IMR-90 (cell line): ENCODE data around the gene THPO. TPM values are rescaled to one million over a fixed set of nuclear protein-coding genes. Genes with fewer than 3 reads are reported as not detected.
A peak's percentile ranks its signal among the peaks of the same experiment; 100 is the strongest.

Experiments used
- MAZ ChIP-seq: IDR thresholded peaks from 2 replicates; pipeline ENCODE4 v1.6.1; 2012; ENCODE audit warnings: low read depth, mild to moderate bottlenecking, low read length, improper control_type of control experiment, moderate library complexity, borderline replicate concordance
- MXI1 ChIP-seq: IDR thresholded peaks from 2 replicates; pipeline ENCODE4 v1.6.1; 2012; ENCODE audit warnings: low read depth, mild to moderate bottlenecking, low read length, moderate library complexity, borderline replicate concordance
- polyA plus RNA-seq, 3 experiments: library from polyadenylated mRNA; depleted of rRNA; stranded (reverse); fragments of >200 nt; gene quantifications; 2 replicates each; pipeline ENCODE4 v1.2.3, GENCODE V29; 2012; ENCODE audit warnings: low replicate concordance in 1 of 3
- total RNA-seq: library from RNA; depleted of rRNA; stranded (reverse); fragments of >200 nt; gene quantifications from 2 replicates; pipeline ENCODE4 v1.2.3, GENCODE V29; 2012

Gene THPO
- total and polyA plus RNA-seq, 2 of the 4 experiments (the other 2 are of a cell fraction): not detected

- TF ChIP-seq MAZ: peak; percentile 54; the same call in 1 of the 2 replicates
- no peak for TF ChIP-seq MXI1
Observed at GRCh38 chr3:184362668-184363546, 15.1 kb downstream of the THPO start (continued).
